Astrocyte (in vitro differentiated cells and primary cell): ENCODE results near the gene MPO. TPM values are rescaled to one million over a fixed set of nuclear protein-coding genes. Genes with fewer than 3 reads are reported as not detected.

Source experiments
- DNase-seq: peaks from one replicate; pipeline ENCODE4 v3.0.0-alpha.2; 2010; ENCODE audit warnings: low read depth
- FAIRE-seq: peaks from 2 replicates; lab custom pipeline; 2011; peaks lifted over from hg19 to GRCh38; lab: Jason Lieb, UNC
- H2AFZ ChIP-seq: 2 replicates; pipeline ENCODE4 v1.6.0; 2012; ENCODE audit warnings: low read depth, low read length, inconsistent platforms
- H3K27ac ChIP-seq: 2 replicates; pipeline ENCODE4 v1.5.1; 2011; ENCODE audit warnings: low read depth, low read length, inconsistent platforms
- H3K27me3 ChIP-seq: 2 replicates; pipeline ENCODE4 v1.6.0; 2011; ENCODE audit warnings: low read length, inconsistent platforms; ENCODE audit not compliant: insufficient read depth
- H3K36me3 ChIP-seq: 2 replicates; pipeline ENCODE4 v1.5.1; 2011; ENCODE audit warnings: low read length, inconsistent platforms; ENCODE audit not compliant: insufficient read depth
- H3K4me1 ChIP-seq: 2 replicates; pipeline ENCODE4 v1.5.1; 2011; ENCODE audit warnings: low read length, inconsistent platforms; ENCODE audit not compliant: insufficient read depth
- H3K4me2 ChIP-seq: 2 replicates; pipeline ENCODE4 v1.6.0; 2012; ENCODE audit warnings: low read length, inconsistent platforms
- H3K4me3 ChIP-seq: 2 replicates; pipeline ENCODE4 v1.5.1; 2011; ENCODE audit warnings: low read depth, mild to moderate bottlenecking, low read length, inconsistent platforms; ENCODE audit not compliant: insufficient read depth
- H3K79me2 ChIP-seq: 2 replicates; pipeline ENCODE4 v1.6.0; 2012; ENCODE audit warnings: mild to moderate bottlenecking, low read length, inconsistent platforms; ENCODE audit not compliant: insufficient read depth
- H3K9ac ChIP-seq: 2 replicates; pipeline ENCODE4 v1.6.0; 2012; ENCODE audit warnings: mild to moderate bottlenecking, low read length, inconsistent platforms
- H3K9me3 ChIP-seq: 2 replicates; pipeline ENCODE4 v1.5.1; 2012; ENCODE audit warnings: low read depth, mild to moderate bottlenecking, low read length, inconsistent platforms; ENCODE audit not compliant: insufficient read depth
- H4K20me1 ChIP-seq: 2 replicates; pipeline ENCODE4 v1.6.0; 2012; ENCODE audit warnings: low read length, inconsistent platforms; ENCODE audit not compliant: insufficient read depth
- H3K27ac Mint-ChIP-seq: one replicate; pipeline ENCODE4 v1.8.0; 2021; ENCODE audit warnings: mild to moderate bottlenecking, mixed read lengths; ENCODE audit not compliant: unreplicated experiment
- H3K27me3 Mint-ChIP-seq: one replicate; pipeline ENCODE4 v1.8.0; 2021; ENCODE audit warnings: low read depth, mixed read lengths; ENCODE audit not compliant: unreplicated experiment
- H3K36me3 Mint-ChIP-seq: one replicate; pipeline ENCODE4 v1.8.0; 2021; ENCODE audit warnings: low read depth, mixed read lengths; ENCODE audit not compliant: unreplicated experiment
- H3K4me1 Mint-ChIP-seq: one replicate; pipeline ENCODE4 v1.8.0; 2021; ENCODE audit warnings: low read depth, mixed read lengths; ENCODE audit not compliant: unreplicated experiment
- H3K4me3 Mint-ChIP-seq: one replicate; pipeline ENCODE4 v1.8.0; 2021; ENCODE audit warnings: mild to moderate bottlenecking, moderate library complexity, mixed read lengths; ENCODE audit not compliant: unreplicated experiment
- H3K9me3 Mint-ChIP-seq: one replicate; pipeline ENCODE4 v1.8.0; 2021; ENCODE audit warnings: mild to moderate bottlenecking, mixed read lengths; ENCODE audit not compliant: unreplicated experiment
- CTCF ChIP-seq: IDR thresholded peaks from 2 replicates; pipeline ENCODE4 v1.5.1; 2011; ENCODE audit warnings: low read depth, mild to moderate bottlenecking, inconsistent platforms, low read length, moderate library complexity; ENCODE audit not compliant: insufficient read depth
- EZH2 ChIP-seq: IDR thresholded peaks from 2 replicates; pipeline ENCODE4 v1.6.1; 2012; ENCODE audit warnings: mild to moderate bottlenecking, low read length, inconsistent platforms; ENCODE audit not compliant: insufficient read depth
- total RNA-seq: library from RNA; stranded (reverse); gene quantifications from 2 replicates; pipeline ENCODE4 v1.2.1, GENCODE V29; 2021

MPO gene
- total RNA-seq, 1 donor from 2014 or later: not detected

DNA sequence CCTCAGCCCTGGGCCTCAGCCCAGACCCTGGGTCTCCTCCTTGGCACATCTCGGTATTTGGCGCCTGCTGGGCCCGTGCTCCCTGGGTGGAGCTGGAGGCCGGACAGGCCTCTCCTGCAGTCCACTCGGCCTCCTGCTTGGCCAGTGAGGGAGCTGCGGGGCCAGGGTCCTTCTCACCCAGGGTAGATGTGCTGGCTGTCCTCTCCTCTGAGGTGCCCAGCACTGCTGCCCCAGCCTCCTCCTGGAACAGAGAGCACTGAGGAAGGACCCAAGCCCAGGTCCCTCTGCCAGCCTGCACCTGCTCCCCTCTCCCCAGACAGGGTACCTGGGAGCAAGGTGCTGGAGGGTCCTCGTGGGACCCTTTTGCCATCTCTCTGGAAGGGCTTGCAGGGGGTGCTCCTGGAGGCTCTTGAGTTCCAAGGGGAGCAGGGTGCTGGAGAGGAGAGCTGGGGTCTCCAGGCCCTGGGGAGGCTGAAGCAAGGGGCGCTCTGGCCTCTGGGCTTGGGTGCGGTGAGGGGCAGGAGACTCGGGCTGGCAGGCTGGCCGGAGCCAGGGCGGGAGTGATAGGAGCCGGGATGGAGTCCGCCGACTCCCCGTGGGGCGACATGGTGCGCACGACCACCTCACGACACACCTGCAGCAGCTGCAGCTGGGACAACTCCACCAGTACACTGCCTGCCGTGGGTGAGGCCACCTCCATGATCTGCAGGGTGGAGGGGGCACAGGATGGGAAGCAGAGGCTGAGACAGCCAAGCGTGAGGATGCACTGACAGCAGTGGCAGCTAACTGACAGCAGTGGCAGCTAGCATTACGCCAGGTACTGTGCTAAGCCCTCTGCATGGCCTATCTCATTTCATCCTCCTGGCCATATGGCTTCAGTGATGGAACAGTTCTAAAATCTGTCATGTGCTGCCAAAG is 30.0 kb upstream of the MPO start:
- H3K4me1 Mint-ChIP-seq: no peaks in the 10 kb centered on the region
- no peak for DNase-seq
- no peak overlapping the region for H3K4me3 Mint-ChIP-seq

DNA sequence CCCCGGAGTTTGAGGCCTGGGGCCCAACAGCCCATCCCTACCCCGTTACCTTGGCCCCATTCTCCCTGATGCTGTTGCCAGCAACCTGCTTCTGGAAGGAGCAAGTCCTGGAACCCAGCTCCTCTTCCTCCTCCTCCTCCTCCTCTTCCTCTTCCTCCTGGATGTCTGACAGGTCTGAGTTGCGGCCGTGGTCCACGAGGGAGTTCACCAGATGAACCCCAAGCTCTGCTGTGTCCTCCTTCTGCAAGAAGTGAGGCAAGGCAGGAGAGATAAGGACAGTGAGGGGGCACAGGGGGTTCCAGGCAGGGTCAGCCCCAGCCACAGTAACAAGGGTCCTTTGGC is 29.2 kb upstream of the MPO start:
- Histone ChIP-seq H4K20me1 (no peaks in the 10 kb centered on the region), H2AFZ (no peak overlapping the region), H3K27ac (no peak overlapping the region), H3K4me2 (no peak overlapping the region), H3K27me3 (no peaks in the 10 kb centered on the region), H3K9ac (no peak overlapping the region), H3K4me1 (no peaks in the 10 kb centered on the region), H3K4me3 (no peak overlapping the region), H3K36me3 (no peaks in the 10 kb centered on the region), H3K9me3 (no peaks in the 10 kb centered on the region), H3K79me2 (no peaks in the 10 kb centered on the region)
- no peaks in the 10 kb centered on the region for H3K36me3 Mint-ChIP-seq
- FAIRE-seq: no peak
- peaks cover 2% of the 10 kb centered on the region for H3K9me3 Mint-ChIP-seq
- H3K27ac Mint-ChIP-seq: no peak overlapping the region
- peaks cover 33% of the 10 kb centered on the region for H3K27me3 Mint-ChIP-seq
- TF ChIP-seq CTCF: no peak
- DNase-seq: no peak
- H3K4me3 Mint-ChIP-seq: no peak overlapping the region
- H3K4me1 Mint-ChIP-seq: no peaks in the 10 kb centered on the region

More for the DNA sequence above, 30.0 kb upstream of the MPO start:
- Histone ChIP-seq H3K9ac (no peak overlapping the region), H3K79me2 (no peaks in the 10 kb centered on the region), H3K4me3 (no peak overlapping the region), H3K4me2 (no peak overlapping the region), H4K20me1 (no peaks in the 10 kb centered on the region), H3K27me3 (no peaks in the 10 kb centered on the region), H3K27ac (no peak overlapping the region), H3K4me1 (no peaks in the 10 kb centered on the region), H2AFZ (no peak overlapping the region), H3K9me3 (no peaks in the 10 kb centered on the region), H3K36me3 (no peaks in the 10 kb centered on the region)
- Mint-ChIP-seq H3K27ac (no peak overlapping the region), H3K27me3 (peaks cover 38% of the 10 kb centered on the region), H3K9me3 (peaks cover 2% of the 10 kb centered on the region), H3K36me3 (no peaks in the 10 kb centered on the region)
- FAIRE-seq: no peak
- TF ChIP-seq EZH2 (no peak), CTCF (no peak)
